Thyroid gland (tissue), 4 donors: ENCODE results near the gene ATP4B.

ENCODE experiments used
- CTCF ChIP-seq, 6 experiments: fragments of 200-600 bp in 3 of 6; fragments of 450-650 bp in 3 of 6; sonication (generic) in 3 of 6; IDR thresholded peaks; one replicate each; pipeline ENCODE4 v1.5.1; 2016 to 2019; ENCODE audit warnings: antibody characterized with exemption in 6 of 6, mild to moderate bottlenecking in 2 of 6, inconsistent platforms in 1 of 6, moderate library complexity in 1 of 6
- POLR2A ChIP-seq, 2 donors: fragments of 450-650 bp; IDR thresholded peaks; one replicate each; pipeline ENCODE4 v1.6.1; 2017; ENCODE audit warnings: antibody characterized with exemption in 2 of 2, mild to moderate bottlenecking in 2 of 2, moderate library complexity in 1 of 2

- no peak for TF ChIP-seq CTCF (IDR thresholded peaks at IDR 0.05)
- TF ChIP-seq POLR2A (IDR thresholded peaks at IDR 0.05), result no peak
Measured at GRCh38 chr13:113653264-113654174, 4.5 kb downstream of the ATP4B start.
